Measurements from ENCODE around the gene ROR1. TPM values are rescaled to one million over a fixed set of nuclear protein-coding genes. Genes with fewer than 3 reads are reported as not detected.

ROR1 gene
- total RNA-seq, 2 experiments from 2014 or later, result not detected

DNA sequence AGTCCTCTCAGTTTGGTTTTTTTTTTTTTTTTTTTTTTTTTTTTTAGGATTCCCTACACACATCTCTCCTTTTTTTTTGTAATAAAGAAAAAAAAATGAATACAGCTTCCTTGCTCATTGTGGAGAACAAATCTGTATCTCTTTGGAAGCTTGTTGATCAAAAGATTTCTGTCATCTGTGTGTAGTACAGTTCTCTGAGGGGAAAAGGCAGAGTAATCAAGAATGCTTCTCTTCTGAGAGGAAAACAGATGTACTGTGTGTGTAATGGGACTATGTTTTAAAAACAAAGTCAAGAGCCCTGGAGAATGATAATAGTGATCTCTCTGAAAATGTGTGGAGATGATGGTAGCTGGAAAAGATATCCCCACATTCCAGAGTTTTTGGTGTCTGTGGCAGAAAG, 16.5 kb upstream of the ROR1 start:
- CTCF ChIA-PET, result no interaction called here
- H3K4me3 Mint-ChIP-seq, result no peak overlapping the region

DNA sequence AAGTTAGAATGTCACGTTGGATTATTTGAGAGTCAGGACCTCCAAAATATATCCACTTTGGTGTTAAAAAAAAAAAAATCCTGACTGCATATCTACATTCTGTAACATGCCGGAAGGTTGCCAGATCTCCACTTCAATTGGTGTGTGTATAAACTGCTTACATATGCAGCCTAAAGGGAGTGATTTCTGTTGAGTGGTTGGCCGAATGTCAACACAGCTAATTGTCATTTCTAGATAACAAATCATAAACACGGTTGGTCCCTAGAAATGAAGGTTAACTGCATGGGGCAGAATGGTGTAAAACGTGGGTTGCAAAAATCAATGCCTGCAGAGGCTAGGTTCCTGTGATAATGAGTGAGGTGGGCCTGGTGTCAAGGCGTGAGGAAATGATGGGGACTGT, 15.0 kb upstream of the ROR1 start:
- POLR2A ChIA-PET, result no interaction called here
- intact Hi-C loops (cut with micrococcal nuclease), result no loop called here
- no peak overlapping the region for H3K4me3 Mint-ChIP-seq

More for the DNA sequence above, 16.5 kb upstream of the ROR1 start:
- TF ChIP-seq, protein P1, sequence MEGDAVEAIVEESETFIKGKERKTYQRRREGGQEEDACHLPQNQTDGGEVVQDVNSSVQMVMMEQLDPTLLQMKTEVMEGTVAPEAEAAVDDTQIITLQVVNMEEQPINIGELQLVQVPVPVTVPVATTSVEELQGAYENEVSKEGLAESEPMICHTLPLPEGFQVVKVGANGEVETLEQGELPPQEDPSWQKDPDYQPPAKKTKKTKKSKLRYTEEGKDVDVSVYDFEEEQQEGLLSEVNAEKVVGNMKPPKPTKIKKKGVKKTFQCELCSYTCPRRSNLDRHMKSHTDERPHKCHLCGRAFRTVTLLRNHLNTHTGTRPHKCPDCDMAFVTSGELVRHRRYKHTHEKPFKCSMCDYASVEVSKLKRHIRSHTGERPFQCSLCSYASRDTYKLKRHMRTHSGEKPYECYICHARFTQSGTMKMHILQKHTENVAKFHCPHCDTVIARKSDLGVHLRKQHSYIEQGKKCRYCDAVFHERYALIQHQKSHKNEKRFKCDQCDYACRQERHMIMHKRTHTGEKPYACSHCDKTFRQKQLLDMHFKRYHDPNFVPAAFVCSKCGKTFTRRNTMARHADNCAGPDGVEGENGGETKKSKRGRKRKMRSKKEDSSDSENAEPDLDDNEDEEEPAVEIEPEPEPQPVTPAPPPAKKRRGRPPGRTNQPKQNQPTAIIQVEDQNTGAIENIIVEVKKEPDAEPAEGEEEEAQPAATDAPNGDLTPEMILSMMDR (IDR thresholded peaks at IDR 0.05), result no peak
- H3K9me3 Mint-ChIP-seq, result no peaks in the 10 kb centered on the region
- intact Hi-C loops (cut with micrococcal nuclease), result no loop called here
- no peak for DNase-seq
- no peak for ATAC-seq
- no peaks in the 10 kb centered on the region for H3K36me3 Mint-ChIP-seq (ENCODE audit: low read depth)
- POLR2A ChIA-PET, result no interaction called here
- H3K27ac Mint-ChIP-seq, result no peak overlapping the region
- H3K4me1 Mint-ChIP-seq (ENCODE audit: low read depth), result no peaks in the 10 kb centered on the region
- H3K27me3 Mint-ChIP-seq, result no peaks in the 10 kb centered on the region

DNA sequence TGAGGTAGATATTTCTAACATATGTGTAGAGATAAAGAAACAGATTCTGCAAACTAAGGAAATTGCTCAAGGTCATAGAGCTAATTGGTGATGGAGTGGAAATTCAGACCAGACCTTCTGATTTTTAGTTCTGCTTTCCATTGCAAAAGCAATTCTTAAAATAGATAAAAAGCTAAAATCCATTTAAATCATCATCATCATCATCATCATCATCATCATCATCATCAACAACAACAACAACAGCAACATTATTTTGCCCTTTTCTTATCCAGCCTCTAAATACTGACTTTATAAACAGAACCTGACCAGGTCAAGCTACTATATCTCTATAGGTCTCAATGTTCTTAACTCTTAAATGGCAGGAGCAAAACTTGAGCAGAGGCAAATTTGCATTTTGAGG, 14.0 kb upstream of the ROR1 start:
- Mint-ChIP-seq H3K27ac (no peak overlapping the region), H3K27me3 (peaks cover 4% of the 10 kb centered on the region), H3K36me3 (ENCODE audit: low read depth) (no peaks in the 10 kb centered on the region), H3K4me3 (no peak overlapping the region), H3K9me3 (peaks cover 1% of the 10 kb centered on the region), H3K4me1 (ENCODE audit: low read depth) (no peaks in the 10 kb centered on the region)
- no peak for DNase-seq
- no peak for ATAC-seq
- TF ChIP-seq, protein P1 (IDR thresholded peaks at IDR 0.05), result no peak
- ChIA-PET POLR2A (interaction anchor here (0.6 kb wide), 1 partner anchor 204 kb away, joined by 3 read pairs; no protein-coding TSS in a partner anchor), CTCF (interaction anchor here (1.5 kb wide), 1 partner anchor 378 kb away, joined by 3 read pairs; no protein-coding TSS in a partner anchor)
- intact Hi-C loops (cut with micrococcal nuclease), result no loop called here

More for the DNA sequence above, 15.0 kb upstream of the ROR1 start:
- DNase-seq, result no peak
- peaks cover 2% of the 10 kb centered on the region for H3K27me3 Mint-ChIP-seq
- CTCF ChIA-PET, result interaction anchor here (1.5 kb wide), 1 partner anchor 379 kb away, joined by 3 read pairs; no protein-coding TSS in a partner anchor
- no peak overlapping the region for H3K27ac Mint-ChIP-seq
- no peak for ATAC-seq
- TF ChIP-seq, protein P1 (IDR thresholded peaks at IDR 0.05), result no peak
- no peaks in the 10 kb centered on the region for H3K36me3 Mint-ChIP-seq (ENCODE audit: low read depth)
- H3K9me3 Mint-ChIP-seq, result peaks cover 1% of the 10 kb centered on the region
- H3K4me1 Mint-ChIP-seq (ENCODE audit: low read depth), result no peaks in the 10 kb centered on the region

DNA sequence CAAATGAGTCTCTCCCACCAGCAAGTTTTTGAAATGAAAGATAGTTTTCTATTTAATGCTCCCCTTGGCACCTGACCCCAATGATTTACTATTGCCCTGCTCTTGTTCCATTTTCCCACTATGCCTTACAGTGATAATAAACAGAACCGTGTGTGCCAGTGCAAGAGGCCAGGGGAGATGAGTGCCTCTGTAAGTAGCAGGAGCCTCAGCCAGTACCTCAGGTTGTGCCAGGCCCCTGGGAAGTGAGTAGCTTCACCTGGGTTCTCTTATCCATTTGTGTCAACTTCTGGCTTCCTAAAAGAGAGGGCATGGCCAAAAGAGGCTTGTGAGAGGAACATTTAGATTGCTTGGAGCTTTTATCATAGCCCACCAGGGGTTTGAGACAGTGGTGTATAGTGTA, 3.4 kb upstream of the ROR1 start:
- no peak overlapping the region for H3K27ac Mint-ChIP-seq
- no peaks in the 10 kb centered on the region for H3K9me3 Mint-ChIP-seq
- H3K36me3 Mint-ChIP-seq (ENCODE audit: low read depth), result no peaks in the 10 kb centered on the region
- ChIA-PET CTCF (interaction anchor here (1.7 kb wide), 1 partner anchor 9 kb away, joined by 4 read pairs; no protein-coding TSS in a partner anchor), POLR2A (no interaction called here)
- intact Hi-C loops (cut with micrococcal nuclease), result no loop called here
- H3K27me3 Mint-ChIP-seq, result peaks cover 31% of the 10 kb centered on the region
- peaks cover 12% of the 10 kb centered on the region for H3K4me1 Mint-ChIP-seq (ENCODE audit: low read depth)
- no peak for DNase-seq
- H3K4me3 Mint-ChIP-seq, result no peak overlapping the region
- ATAC-seq, result no peak
- TF ChIP-seq, protein P1 (IDR thresholded peaks at IDR 0.05), result no peak

DNA sequence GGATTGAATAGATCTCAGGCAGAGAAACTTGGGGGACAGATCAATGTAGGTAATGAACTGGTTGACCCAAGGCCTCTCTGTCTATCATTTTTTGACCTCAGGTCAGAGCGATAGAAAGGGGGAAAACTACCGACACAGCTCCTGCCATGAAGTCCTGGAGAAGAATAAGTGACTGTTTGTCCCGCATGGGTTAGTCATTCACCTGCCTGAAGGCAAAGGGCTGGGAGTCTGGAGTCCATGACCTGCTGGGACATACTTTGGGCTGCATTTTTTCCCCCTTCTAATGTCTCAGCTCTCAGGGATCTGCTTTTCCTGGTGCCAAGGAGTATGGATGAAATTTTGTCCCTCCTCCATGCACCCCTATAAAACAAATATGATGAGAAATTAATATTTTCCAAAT, 1.6 kb upstream of the ROR1 start:
- peaks cover 48% of the 10 kb centered on the region for H3K27me3 Mint-ChIP-seq
- H3K4me3 Mint-ChIP-seq, result no peak overlapping the region
- TF ChIP-seq, protein P1 (IDR thresholded peaks at IDR 0.05), result no peak
- DNase-seq (no peak), ATAC-seq (no peak)
- H3K27ac Mint-ChIP-seq, result no peak overlapping the region
- ChIA-PET CTCF (no interaction called here), POLR2A (no interaction called here)
- intact Hi-C loops (cut with micrococcal nuclease), result no loop called here
- peaks cover 12% of the 10 kb centered on the region for H3K4me1 Mint-ChIP-seq (ENCODE audit: low read depth)
- no peaks in the 10 kb centered on the region for H3K9me3 Mint-ChIP-seq
- H3K36me3 Mint-ChIP-seq (ENCODE audit: low read depth), result no peaks in the 10 kb centered on the region

Data from activated CD8-positive, alpha-beta T cell treated with anti-CD3 and anti-CD28 coated beads for 36 hours (primary cell).